Measurements from ENCODE around the gene LTA. TPM values are rescaled to one million over a fixed set of nuclear protein-coding genes. Genes with fewer than 3 reads are reported as not detected.

Gene LTA
- total RNA-seq, 1 donor from 2014 or later, result not detected

DNA sequence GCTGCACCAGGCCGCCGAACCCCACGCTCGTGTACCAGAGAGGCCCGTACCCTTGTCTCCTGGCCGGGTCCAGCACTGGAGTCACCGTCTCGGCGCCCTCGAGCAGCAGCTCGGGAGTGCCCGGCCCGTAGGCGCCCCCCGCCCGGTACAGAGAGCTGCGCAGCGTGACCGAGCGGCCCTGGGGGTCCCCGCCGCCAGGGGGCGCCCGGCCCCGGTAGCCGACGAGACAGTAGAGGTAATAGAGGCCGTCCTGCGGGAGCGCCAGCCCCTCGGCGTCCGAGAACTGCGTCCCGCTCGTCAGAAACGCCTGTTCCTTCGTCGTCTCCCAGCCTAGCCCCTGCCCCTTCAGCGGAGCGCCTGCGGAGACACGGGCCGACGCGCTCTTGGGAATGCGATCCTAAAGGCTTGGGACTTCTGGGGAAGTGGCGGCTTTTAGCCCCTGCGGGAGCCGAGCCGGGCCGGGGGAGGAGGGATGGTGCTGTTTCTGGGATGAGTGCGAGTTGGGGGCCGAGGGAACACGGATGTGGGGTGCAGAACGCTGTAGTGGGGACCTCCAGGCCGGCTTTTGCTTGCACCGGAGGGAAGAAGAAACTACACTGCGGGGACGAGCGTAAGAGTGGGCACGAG, 8.8 kb downstream of the LTA start:
- Mint-ChIP-seq H3K9me3 (ENCODE audit: unreplicated experiment) (no peaks in the 10 kb centered on the region), H3K4me3 (ENCODE audit: unreplicated experiment) (peak overlapping the region; percentile 96), H3K36me3 (ENCODE audit: unreplicated experiment) (no peaks in the 10 kb centered on the region), H3K27me3 (ENCODE audit: unreplicated experiment) (no peaks in the 10 kb centered on the region), H3K4me1 (ENCODE audit: unreplicated experiment) (peaks cover 16% of the 10 kb centered on the region), H3K27ac (ENCODE audit: unreplicated experiment) (peak overlapping the region; percentile 90)
- peak; percentile 96 for DNase-seq (ENCODE audit: extremely low spot score, unreplicated experiment)
- TF ChIP-seq, protein P1, sequence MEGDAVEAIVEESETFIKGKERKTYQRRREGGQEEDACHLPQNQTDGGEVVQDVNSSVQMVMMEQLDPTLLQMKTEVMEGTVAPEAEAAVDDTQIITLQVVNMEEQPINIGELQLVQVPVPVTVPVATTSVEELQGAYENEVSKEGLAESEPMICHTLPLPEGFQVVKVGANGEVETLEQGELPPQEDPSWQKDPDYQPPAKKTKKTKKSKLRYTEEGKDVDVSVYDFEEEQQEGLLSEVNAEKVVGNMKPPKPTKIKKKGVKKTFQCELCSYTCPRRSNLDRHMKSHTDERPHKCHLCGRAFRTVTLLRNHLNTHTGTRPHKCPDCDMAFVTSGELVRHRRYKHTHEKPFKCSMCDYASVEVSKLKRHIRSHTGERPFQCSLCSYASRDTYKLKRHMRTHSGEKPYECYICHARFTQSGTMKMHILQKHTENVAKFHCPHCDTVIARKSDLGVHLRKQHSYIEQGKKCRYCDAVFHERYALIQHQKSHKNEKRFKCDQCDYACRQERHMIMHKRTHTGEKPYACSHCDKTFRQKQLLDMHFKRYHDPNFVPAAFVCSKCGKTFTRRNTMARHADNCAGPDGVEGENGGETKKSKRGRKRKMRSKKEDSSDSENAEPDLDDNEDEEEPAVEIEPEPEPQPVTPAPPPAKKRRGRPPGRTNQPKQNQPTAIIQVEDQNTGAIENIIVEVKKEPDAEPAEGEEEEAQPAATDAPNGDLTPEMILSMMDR (IDR thresholded peaks at IDR 0.05), result peak; percentile 100

- peaks cover 16% of the 10 kb centered on the region for H3K4me1 Mint-ChIP-seq (ENCODE audit: unreplicated experiment)
- no peaks in the 10 kb centered on the region for H3K36me3 Mint-ChIP-seq (ENCODE audit: unreplicated experiment)
- DNase-seq (ENCODE audit: extremely low spot score, unreplicated experiment), result no peak
- TF ChIP-seq, protein P1 (IDR thresholded peaks at IDR 0.05), result no peak
- H3K27ac Mint-ChIP-seq (ENCODE audit: unreplicated experiment), result peak overlapping the region; percentile 90
- H3K27me3 Mint-ChIP-seq (ENCODE audit: unreplicated experiment), result no peaks in the 10 kb centered on the region
- H3K9me3 Mint-ChIP-seq (ENCODE audit: unreplicated experiment), result no peaks in the 10 kb centered on the region
- peak overlapping the region; percentile 96 for H3K4me3 Mint-ChIP-seq (ENCODE audit: unreplicated experiment)
Observed at GRCh38 chr6:31581434-31582229, 9.5 kb downstream of the LTA start.

- TF ChIP-seq, protein P1 (IDR thresholded peaks at IDR 0.05), result no peak
- Mint-ChIP-seq H3K9me3 (ENCODE audit: unreplicated experiment) (no peaks in the 10 kb centered on the region), H3K27me3 (ENCODE audit: unreplicated experiment) (no peaks in the 10 kb centered on the region), H3K27ac (ENCODE audit: unreplicated experiment) (peak within 1 kb of the TSS; percentile 90), H3K4me1 (ENCODE audit: unreplicated experiment) (peaks cover 16% of the 10 kb centered on the region), H3K4me3 (ENCODE audit: unreplicated experiment) (peak within 1 kb of the TSS; percentile 96), H3K36me3 (ENCODE audit: unreplicated experiment) (no peaks in the 10 kb centered on the region)
- DNase-seq (ENCODE audit: extremely low spot score, unreplicated experiment), result no peak
Observed at GRCh38 chr6:31582230-31582643, 10.1 kb downstream of the LTA start, which contains the start of gene LTB. LTB (minus strand) TSS chr6:31582424; CDS start chr6:31582417, 7 bp downstream.

DNA sequence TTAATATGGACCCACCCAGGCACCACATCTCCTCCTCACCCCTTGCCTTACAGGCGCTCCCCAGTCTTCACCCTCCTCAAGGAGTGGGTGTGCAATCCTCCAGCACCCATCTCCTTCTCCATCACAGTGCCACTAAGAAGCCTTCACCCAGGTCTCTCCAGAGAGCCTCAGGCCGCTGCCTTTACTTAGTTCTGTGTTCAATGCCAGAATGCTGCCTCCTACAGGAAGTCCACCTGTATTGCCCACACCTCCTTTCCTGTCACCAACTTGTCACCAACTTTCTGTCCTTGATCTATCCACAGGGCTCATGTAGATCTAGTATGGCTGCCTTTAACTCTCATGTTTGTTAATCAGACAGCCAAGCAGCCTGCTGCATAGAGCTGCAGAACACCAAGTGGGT, 13.4 kb downstream of the LTA start:
- DNase-seq (ENCODE audit: extremely low spot score, unreplicated experiment), result no peak
- no peak overlapping the region for H3K4me3 Mint-ChIP-seq (ENCODE audit: unreplicated experiment)

More for the DNA sequence above, 13.4 kb downstream of the LTA start:
- Mint-ChIP-seq H3K9me3 (ENCODE audit: unreplicated experiment) (no peaks in the 10 kb centered on the region), H3K27ac (ENCODE audit: unreplicated experiment) (no peak overlapping the region), H3K27me3 (ENCODE audit: unreplicated experiment) (no peaks in the 10 kb centered on the region), H3K36me3 (ENCODE audit: unreplicated experiment) (no peaks in the 10 kb centered on the region), H3K4me1 (ENCODE audit: unreplicated experiment) (peaks cover 11% of the 10 kb centered on the region)
- TF ChIP-seq, protein P1 (IDR thresholded peaks at IDR 0.05), result peak; percentile 40
